Lower lobe of right lung (tissue), 2 donors: ENCODE measurements around the gene COL9A3. TPM values are rescaled to one million over a fixed set of nuclear protein-coding genes. Genes with fewer than 3 reads are reported as not detected.

Source experiments
- ATAC-seq, 2 donors: fragments of 200-7000 bp; cut with Tn5 transposase; one replicate each; pipeline ENCODE4 v1.9.1; 2020 to 2022; ENCODE audit warnings: mild to moderate bottlenecking in 2 of 2, moderate library complexity in 2 of 2
- DNase-seq: peaks from one replicate; pipeline ENCODE4 v3.0.0-alpha.2; 2020
- H3K27ac ChIP-seq: fragments of 200-600 bp; one replicate; pipeline ENCODE4 v1.8.0; 2022
- H3K27me3 ChIP-seq: fragments of 200-600 bp; one replicate; pipeline ENCODE4 v1.8.0; 2022; ENCODE audit warnings: low read depth
- H3K36me3 ChIP-seq: fragments of 200-600 bp; one replicate; pipeline ENCODE4 v1.8.0; 2022; ENCODE audit warnings: mild to moderate bottlenecking
- H3K4me1 ChIP-seq: fragments of 200-600 bp; one replicate; pipeline ENCODE4 v1.8.0; 2022
- H3K4me3 ChIP-seq: fragments of 200-600 bp; one replicate; pipeline ENCODE4 v1.8.0; 2022; ENCODE audit warnings: mild to moderate bottlenecking
- H3K9me3 ChIP-seq: fragments of 200-600 bp; one replicate; pipeline ENCODE4 v1.8.0; 2022
- intact Hi-C: fragments of 100-400 bp; cut with DNase I; formaldehyde crosslinking; loops from one replicate; pipeline ENCODE4 v1.11.0; 2022
- total RNA-seq: library from RNA; stranded (reverse); fragmentation: NEBNext Ultra II Directional; extraction: Animal tissue kit (Norgen Biotek cat#: 25700); gene quantifications from one replicate; pipeline ENCODE4 v1.2.1, GENCODE V29; 2021
- TF ChIP-seq, protein P1 (sequence below): fragments of 200-600 bp; IDR thresholded peaks from one replicate; pipeline ENCODE4 v1.8.0; 2022; ENCODE audit warnings: antibody characterized with exemption, mild to moderate bottlenecking
- donor health status: DM: no; HTN: yes; CAD: no; lungs with severe emphysema.

The COL9A3 gene
- total RNA-seq, 1 donor from 2014 or later: 0.89 TPM

GRCh38 chr20:62886709-62887058 is 69.8 kb downstream of the COL9A3 start:
- DNase-seq: no peak
- H3K27me3 ChIP-seq: no peaks in the 10 kb centered on the region
- no peaks in the 10 kb centered on the region for H3K9me3 ChIP-seq
- ATAC-seq: no peak
- intact Hi-C loops: no loop called here
- H3K4me3 ChIP-seq: no peak overlapping the region
- peaks cover 63% of the 10 kb centered on the region for H3K36me3 ChIP-seq
- no peak overlapping the region for H3K27ac ChIP-seq
- TF ChIP-seq, protein P1, sequence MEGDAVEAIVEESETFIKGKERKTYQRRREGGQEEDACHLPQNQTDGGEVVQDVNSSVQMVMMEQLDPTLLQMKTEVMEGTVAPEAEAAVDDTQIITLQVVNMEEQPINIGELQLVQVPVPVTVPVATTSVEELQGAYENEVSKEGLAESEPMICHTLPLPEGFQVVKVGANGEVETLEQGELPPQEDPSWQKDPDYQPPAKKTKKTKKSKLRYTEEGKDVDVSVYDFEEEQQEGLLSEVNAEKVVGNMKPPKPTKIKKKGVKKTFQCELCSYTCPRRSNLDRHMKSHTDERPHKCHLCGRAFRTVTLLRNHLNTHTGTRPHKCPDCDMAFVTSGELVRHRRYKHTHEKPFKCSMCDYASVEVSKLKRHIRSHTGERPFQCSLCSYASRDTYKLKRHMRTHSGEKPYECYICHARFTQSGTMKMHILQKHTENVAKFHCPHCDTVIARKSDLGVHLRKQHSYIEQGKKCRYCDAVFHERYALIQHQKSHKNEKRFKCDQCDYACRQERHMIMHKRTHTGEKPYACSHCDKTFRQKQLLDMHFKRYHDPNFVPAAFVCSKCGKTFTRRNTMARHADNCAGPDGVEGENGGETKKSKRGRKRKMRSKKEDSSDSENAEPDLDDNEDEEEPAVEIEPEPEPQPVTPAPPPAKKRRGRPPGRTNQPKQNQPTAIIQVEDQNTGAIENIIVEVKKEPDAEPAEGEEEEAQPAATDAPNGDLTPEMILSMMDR: no peak
- H3K4me1 ChIP-seq: no peaks in the 10 kb centered on the region

DNA sequence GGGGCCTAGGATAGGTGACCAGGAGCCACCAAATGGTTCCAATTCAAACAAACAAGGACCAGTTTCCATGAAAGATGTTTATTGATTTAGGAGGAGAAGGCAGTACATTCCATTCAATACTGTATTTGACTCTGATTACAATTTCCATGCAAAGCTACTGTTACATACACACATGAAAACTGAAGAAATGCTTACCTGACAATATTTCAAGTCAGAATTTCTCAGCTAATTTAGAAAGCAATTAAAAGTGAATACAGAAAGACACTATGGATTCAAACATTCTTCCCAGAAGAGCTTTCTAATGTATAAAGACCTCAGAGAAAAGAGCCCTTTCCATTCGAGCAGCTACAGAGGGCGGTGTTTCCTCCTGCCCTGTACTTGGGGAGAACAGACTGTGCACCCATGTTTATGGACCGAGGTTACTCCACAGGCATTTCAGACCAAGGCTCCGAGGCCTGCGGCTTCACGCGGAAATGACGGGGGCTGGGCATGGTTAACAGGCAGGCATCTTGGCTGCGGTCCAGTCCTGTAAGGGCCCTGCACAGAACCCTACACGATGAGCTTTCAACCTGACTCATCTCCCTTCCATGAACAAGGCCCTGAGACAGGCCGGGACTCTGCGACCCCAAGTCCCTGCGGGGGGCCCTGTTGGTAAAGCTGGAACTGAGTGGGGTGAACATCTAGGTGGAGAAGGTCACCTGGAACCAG is 70.5 kb downstream of the COL9A3 start:
- DNase-seq (no peak), ATAC-seq (peak in 1 of 2 donors; percentile 47)
- H3K27me3 ChIP-seq: no peaks in the 10 kb centered on the region
- intact Hi-C loops: no loop called here
- H3K4me3 ChIP-seq: no peak overlapping the region
- H3K36me3 ChIP-seq: peaks cover 64% of the 10 kb centered on the region
- no peaks in the 10 kb centered on the region for H3K4me1 ChIP-seq
- H3K9me3 ChIP-seq: no peaks in the 10 kb centered on the region
- no peak overlapping the region for H3K27ac ChIP-seq
- TF ChIP-seq, protein P1: no peak

DNA sequence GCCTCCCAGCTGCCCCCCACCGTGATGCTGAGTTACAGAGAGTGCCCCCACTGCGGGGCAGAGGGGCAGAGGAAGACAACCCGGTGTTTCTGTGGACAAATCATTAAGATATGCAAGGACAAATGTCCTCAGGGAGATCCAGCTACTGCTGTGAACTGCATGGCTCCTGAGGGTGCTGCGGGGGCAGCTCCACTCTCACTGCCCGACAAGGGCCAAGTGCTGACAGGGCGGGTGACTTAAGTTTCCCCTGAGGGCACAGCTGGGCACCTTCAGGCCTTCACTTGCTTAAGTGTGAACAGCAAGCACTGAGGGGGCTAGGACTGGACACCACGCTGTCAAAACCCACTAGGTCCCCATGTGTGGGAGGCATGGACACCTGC is 71.0 kb downstream of the COL9A3 start:
- no peaks in the 10 kb centered on the region for H3K9me3 ChIP-seq
- no peaks in the 10 kb centered on the region for H3K27me3 ChIP-seq
- H3K4me1 ChIP-seq: no peaks in the 10 kb centered on the region
- DNase-seq (peak; percentile 14), ATAC-seq (peak in 1 of 2 donors; percentile 8)
- H3K27ac ChIP-seq: no peak overlapping the region
- intact Hi-C loops: no loop called here
- no peak overlapping the region for H3K4me3 ChIP-seq
- peaks cover 70% of the 10 kb centered on the region for H3K36me3 ChIP-seq
- TF ChIP-seq, protein P1: no peak

DNA sequence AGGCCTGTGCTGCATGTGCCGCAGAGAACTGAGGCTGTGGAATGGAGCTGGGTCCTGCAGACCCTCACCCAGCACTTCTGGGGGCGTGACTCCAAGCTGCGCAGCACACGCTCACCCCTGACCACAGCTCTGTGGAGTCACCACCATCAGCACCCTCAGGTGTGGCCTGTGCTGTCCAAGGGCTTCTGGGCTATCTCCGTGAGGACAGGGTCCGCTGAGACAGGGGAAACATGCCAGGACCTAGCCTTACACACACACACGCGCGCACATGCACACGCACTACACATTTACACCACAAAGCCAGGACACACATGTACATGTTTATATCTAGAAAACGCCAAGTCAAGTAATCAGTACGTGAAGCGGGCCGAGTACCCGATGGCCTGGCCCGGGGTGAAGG is 71.6 kb downstream of the COL9A3 start:
- Histone ChIP-seq H3K4me3 (no peak overlapping the region), H3K27ac (no peak overlapping the region), H3K27me3 (no peaks in the 10 kb centered on the region), H3K9me3 (no peaks in the 10 kb centered on the region), H3K36me3 (peaks cover 75% of the 10 kb centered on the region), H3K4me1 (no peaks in the 10 kb centered on the region)
- intact Hi-C loops: no loop called here
- TF ChIP-seq, protein P1: no peak
- DNase-seq (peak; percentile 28), ATAC-seq (peak in 1 of 2 donors; percentile 12)

- Histone ChIP-seq H3K4me3 (no peak overlapping the region), H3K4me1 (no peaks in the 10 kb centered on the region), H3K27ac (no peak overlapping the region), H3K36me3 (peaks cover 80% of the 10 kb centered on the region), H3K27me3 (no peaks in the 10 kb centered on the region), H3K9me3 (no peaks in the 10 kb centered on the region)
- intact Hi-C loops: no loop called here
- DNase-seq (no peak), ATAC-seq (no peak)
- TF ChIP-seq, protein P1: no peak
Measured at GRCh38 chr20:62888910-62889309, 72.1 kb downstream of the COL9A3 start.
